ENCODE measurements around the gene ACVR1B.

The ACVR1B gene

DNA sequence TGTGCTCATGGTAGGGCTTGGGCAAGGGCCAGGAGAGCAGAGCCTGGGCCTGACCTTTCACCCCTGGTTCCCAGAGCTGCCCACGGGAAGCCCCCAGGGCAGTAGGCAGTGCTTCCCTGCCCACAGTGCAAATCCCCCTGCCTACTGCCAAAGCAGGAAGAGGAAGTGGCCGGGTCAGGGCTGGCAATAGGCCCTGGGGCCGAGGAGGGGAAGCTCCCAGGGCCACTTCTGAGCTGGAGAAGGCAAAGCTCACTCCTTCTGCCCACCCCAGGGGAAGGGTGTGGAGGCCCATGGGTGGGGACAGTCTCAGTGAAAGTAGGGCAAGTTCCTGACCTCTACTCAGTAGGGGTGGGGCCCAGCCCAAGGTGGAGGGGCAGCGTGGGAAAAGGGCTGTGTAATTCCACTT, 94.3 kb downstream of the ACVR1B start:
- no peak for DNase-seq (ENCODE audit: low spot score)
